ENCODE data around the gene RAD51B.
"Not testable (repeated sequence)": the region's sequence is repeated elsewhere in the genome, so short reads cannot be mapped to it uniquely, and the experiment has no call there.

RAD51B gene

DNA sequence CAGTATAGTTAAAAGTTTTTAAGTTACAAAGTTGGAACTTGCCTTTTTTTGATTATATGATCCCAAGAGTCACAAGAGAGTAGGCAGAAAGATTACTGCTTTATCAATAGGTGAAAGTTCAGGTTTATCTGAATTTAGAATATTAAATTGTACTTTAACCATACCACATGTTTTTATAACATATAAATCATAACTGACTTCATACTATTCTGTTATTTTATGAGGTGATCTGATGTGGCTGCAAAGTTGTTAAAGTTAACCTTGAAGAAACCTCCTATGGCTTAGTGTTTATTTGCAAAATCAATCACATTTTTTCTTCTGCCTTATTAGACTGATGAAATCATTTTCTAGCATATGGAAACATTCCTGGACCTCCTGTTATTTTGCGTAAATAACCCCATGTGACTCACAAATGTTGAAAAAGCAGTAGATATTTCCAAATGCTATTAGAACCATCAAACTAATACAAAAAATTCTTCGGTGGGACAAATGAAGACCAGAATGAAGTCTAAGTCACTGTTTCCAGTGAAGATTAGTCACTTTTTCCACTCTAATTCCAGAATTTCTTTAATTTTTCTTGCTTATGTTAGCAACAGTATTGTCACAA is 132.1 kb downstream of the RAD51B start:
- no peak for ATAC-seq

DNA sequence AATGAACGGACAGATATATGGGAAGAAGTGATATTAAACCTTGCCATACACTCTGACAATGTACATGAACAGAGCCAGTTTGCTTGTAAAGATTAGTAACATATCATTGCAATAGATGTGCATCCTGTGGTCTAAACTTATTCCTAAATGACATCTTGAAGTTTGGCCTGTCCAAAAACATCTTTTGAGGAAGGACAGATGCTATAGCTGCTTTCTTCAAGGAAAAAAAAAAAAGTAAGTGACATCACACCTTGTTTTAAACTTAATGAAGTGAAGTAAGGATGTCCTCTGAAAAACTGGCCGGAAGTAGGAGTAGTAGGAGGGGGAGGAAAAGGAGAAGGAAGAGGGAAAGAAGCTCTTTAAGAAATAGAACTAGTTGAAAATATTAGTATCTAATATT is 132.8 kb downstream of the RAD51B start:
- no peak for ATAC-seq

- ATAC-seq: no peak
Observed at GRCh38 chr14:67952786-67953185, 133.2 kb downstream of the RAD51B start.

- no peak for ATAC-seq
Observed at GRCh38 chr14:67955261-67955660, 135.7 kb downstream of the RAD51B start.

DNA sequence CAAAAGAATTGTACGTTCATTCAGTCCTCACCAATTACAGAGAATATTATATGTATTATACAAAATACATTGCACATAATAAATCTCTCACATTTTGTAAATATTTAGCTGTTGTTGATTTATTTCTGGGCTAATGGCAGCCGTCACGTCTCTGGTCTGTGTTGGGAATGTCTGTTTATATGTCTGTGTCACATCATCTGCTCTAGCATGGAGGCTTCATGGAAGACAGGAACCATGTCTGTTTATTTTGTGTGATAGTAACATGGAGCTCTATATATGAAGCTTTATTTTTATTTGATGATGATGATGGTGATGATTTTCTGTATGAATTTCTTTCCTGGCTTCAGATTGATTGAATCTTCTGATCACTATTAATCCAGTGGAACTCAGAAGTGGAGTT is 138.4 kb downstream of the RAD51B start:
- ATAC-seq: no peak

DNA sequence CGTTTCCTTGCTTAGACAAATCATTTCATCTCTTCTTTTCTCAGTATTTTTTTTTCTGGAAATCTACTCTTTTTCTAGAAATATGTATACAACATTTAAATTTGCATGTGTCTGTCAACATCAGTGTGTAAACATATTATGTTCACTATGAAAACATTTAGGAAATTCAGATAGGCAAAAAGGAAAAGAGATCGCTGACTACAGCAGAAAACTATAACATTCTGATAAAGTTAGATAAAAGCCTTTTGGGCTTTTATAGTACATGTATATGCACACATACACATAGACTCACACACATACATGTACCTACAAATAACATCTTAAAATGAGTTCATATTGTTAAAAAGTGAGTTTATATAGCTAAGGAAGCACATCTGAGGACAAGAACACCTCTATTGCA is 142.1 kb downstream of the RAD51B start:
- ATAC-seq: no peak

- no peak for ATAC-seq
Observed at GRCh38 chr14:67962215-67962644, 142.7 kb downstream of the RAD51B start.

DNA sequence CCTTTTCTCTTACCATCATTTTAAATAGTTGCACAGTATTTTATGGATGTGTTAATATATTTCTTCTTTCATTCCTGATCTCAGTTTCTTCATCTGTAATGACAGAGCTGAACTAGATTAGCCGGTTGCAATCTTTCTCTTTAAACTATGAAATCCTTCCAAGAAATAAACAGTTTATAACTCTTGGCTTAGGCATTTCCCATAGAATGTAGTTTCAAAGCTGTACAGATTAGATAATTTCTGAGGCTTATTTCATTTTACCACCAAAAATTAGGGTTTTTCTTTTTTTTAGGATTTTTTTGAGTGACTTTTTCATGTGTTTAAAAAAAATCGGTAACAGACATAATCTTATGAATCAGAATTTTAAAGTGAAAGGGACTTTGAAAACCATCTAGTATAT is 144.0 kb downstream of the RAD51B start:
- no peak for ATAC-seq

DNA sequence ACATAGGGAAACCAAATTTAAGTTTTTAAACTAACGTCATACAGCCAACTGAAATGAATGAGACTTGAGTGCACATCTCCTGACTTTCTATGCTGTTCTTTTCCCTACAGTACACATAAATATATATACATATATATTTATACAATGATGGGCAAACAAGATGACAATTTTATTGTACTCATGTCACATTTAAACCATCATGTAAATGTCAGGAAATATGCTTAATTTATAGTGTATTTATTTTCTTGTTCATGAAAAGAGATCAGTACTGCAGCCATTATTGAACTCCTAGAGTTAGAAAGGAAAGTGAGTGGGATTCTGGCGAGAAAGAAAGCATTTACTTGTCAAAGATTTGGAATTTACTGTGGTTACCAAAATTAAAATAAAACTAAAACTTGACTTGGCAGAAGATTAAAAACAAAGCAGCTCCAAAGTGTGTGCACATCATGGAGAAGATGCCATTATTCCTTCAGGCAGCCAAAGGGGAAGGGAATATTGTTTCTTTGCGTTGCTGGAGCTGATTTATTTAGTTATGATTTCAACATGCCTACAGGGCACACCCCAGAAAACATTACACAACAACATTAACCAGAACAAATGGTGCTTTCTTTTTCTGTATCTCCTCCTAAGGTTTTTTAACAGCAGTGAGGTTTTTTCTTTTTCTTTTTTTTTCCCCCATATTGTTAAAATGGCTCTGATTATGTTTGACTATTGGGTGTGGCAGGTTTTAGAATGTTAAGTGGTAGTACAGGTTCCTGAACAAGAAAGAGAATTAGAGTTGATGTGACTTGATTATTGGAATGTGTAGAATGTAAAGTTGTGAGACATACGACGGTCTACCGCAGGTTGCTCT is 144.6 kb downstream of the RAD51B start:
- no peak for ATAC-seq

GRCh38 chr14:67965696-67966095 is 146.1 kb downstream of the RAD51B start:
- no peak for ATAC-seq

DNA sequence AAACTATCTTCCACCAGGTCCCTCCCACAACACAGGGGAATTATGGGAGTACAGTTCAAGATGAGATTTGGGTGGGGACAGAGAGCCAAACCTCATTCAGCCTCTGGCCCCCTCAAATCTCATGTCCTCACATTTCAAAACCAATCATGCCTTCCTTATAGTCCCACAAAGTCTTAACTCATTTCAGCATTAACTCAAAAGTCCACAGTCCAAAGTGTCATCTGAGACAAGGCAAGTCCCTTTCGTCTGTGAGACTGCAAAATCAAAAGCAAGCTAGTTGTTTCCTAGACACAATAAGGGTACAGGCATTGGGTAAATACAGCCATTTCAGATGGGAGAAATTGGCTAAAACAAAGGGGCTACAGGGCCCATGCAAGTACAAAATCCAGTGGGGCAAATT is 147.6 kb downstream of the RAD51B start:
- ATAC-seq: no peak

GRCh38 chr14:67967970-67968369 is 148.4 kb downstream of the RAD51B start:
- ATAC-seq: not testable (repeated sequence)

GRCh38 chr14:67970923-67971322 is 151.3 kb downstream of the RAD51B start:
- no peak for ATAC-seq

DNA sequence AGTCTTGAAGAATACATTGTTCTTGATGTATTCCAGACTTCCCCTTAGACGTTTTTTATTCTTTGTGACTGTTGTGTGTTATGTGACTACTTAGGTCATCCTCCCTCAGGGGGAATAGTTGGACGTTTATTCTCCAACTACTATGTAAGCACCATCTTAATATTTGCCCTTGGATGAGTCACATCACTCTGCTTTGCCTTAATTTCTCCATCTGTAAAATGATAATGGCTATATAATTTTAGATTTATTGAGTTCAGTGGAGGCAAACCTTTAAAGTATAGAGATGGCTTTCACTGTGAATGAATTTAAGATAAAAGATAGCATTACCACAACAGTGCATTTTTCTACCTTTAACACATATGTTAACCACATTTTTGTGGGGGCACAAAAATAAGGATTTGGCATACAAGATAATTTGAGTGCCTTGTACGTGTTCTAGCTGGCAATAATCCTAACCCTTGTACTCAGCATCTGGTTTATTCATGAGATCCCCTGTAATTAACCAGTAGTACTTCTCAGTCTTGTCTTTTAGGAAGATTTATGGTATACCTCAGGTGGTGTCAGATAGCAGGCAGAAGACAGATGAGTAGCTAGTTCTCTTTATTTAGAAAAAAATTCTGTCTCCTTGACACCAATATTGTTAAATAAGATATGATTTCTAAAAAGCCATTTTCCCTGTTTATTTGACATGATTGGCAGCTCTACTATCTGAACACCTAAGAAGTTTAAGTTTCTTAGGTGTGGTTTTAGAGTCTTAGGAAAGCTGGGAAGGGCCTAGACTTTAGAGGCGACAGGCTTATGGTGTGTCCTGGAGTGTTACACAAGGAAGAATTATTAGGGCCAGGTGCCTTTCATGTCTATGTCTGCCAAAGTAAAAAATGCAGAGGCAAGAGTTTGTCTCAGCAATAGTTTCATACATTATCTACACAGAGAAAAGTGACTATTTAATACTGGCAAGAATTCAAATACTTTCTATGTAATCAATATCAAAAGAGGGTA is 152.3 kb downstream of the RAD51B start:
- no peak for ATAC-seq

DNA sequence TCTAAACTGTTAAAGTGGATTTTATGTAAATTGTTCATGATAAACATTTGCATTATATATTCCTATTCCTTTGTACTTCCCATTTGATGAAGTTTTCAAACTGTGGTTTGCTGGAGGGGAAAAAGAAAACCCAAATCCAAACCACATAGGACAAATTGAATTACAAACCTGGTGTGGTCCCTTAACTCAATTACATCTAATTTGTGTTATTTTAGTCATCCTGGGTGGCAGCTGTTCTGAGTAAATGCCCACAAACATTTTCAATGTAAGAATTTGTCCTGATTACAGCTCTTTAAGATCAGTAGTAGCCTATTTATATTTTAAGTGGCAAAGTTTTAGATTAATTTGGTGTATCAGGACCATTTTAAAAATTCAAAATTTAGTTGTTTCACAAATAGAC is 153.9 kb downstream of the RAD51B start:
- no peak for ATAC-seq

DNA sequence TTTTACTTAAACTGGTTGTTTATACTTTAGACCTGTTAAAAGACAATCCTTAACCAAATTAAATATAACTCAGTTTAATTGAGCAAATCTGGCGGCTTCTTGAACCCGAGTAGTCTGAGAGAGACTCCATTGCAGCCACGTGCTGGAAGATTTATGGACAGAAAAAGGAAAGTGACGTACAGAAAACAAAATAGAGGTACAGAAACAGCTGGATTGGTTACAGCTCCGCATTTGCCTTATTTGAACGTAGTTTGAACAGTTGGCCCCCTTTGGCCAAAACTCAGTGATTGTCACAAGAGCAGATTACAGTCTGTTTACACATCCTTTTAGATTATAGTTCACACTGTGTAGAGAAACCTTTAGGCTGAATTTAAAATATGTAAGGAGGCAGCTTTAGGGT is 155.9 kb downstream of the RAD51B start:
- ATAC-seq: no peak

GRCh38 chr14:67977434-67978034 is 158.0 kb downstream of the RAD51B start:
- no peak for ATAC-seq

DNA sequence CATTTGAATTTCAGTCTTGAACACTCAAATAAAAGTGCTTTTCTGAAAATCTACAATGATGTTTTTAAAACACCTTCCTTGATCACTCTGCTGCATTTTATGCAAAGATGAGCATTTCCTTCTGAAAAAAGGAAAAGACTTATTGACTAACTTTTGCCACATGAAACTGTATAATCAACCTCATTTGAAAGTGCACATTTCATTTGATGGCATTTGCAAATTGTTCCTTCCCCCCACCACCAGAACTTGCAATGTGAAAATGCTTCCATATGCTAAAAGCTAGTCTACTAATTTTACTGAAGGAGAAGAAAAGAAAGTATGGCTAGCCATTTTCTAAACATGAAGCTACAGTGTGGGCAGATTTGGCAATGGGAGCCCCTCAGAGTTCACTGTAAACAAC is 159.2 kb downstream of the RAD51B start:
- no peak for ATAC-seq

- ATAC-seq: no peak
Observed at GRCh38 chr14:67982711-67983608, 163.4 kb downstream of the RAD51B start.

GRCh38 chr14:67984274-67984673 is 164.7 kb downstream of the RAD51B start:
- no peak for ATAC-seq

GRCh38 chr14:67986131-67986841 is 166.7 kb downstream of the RAD51B start:
- ATAC-seq: no peak

Data from activated CD4-positive, CD25-positive, alpha-beta regulatory T cell treated with anti-CD3 and anti-CD28 coated beads, Interleukin-2, amount 50 U/mL, for 24 hours (primary cell).